Left hindlimb (tissue), 1 donor: ENCODE data around the gene GRPEL2.

Source experiments
- DNase-seq: peaks from one replicate; pipeline ENCODE4 v3.0.0-alpha.2; 2018

GRPEL2 gene

GRCh38 chr5:149358868-149359495 is 13.7 kb downstream of the GRPEL2 start:
- no peak for DNase-seq

- no peak for DNase-seq
Measured at GRCh38 chr5:149360272-149360671, 15.0 kb downstream of the GRPEL2 start.

GRCh38 chr5:149362541-149362940 is 17.2 kb downstream of the GRPEL2 start:
- DNase-seq, result no peak

- no peak for DNase-seq
Measured at GRCh38 chr5:149363358-149363757, 18.1 kb downstream of the GRPEL2 start.

GRCh38 chr5:149363936-149364335 is 18.6 kb downstream of the GRPEL2 start:
- no peak for DNase-seq

GRCh38 chr5:149364719-149365118 is 19.4 kb downstream of the GRPEL2 start:
- DNase-seq, result no peak

- no peak for DNase-seq
Measured at GRCh38 chr5:149365418-149365817, 20.1 kb downstream of the GRPEL2 start.

GRCh38 chr5:149366169-149366729 is 20.9 kb downstream of the GRPEL2 start:
- no peak for DNase-seq

- DNase-seq, result no peak
Measured at GRCh38 chr5:149367249-149367971, 22.1 kb downstream of the GRPEL2 start.

GRCh38 chr5:149367972-149368645 is 22.8 kb downstream of the GRPEL2 start:
- no peak for DNase-seq

GRCh38 chr5:149370878-149371277 is 25.6 kb downstream of the GRPEL2 start:
- DNase-seq, result no peak

GRCh38 chr5:149371296-149371962 is 26.1 kb downstream of the GRPEL2 start:
- DNase-seq, result no peak

GRCh38 chr5:149372076-149372795 is 26.9 kb downstream of the GRPEL2 start:
- DNase-seq, result no peak

GRCh38 chr5:149372932-149373331 is 27.6 kb downstream of the GRPEL2 start:
- DNase-seq, result no peak

GRCh38 chr5:149374303-149374702 is 29.0 kb downstream of the GRPEL2 start:
- DNase-seq, result no peak

- no peak for DNase-seq
Measured at GRCh38 chr5:149374801-149375200, 29.5 kb downstream of the GRPEL2 start.

- no peak for DNase-seq
Measured at GRCh38 chr5:149375434-149375833, 30.1 kb downstream of the GRPEL2 start.

GRCh38 chr5:149376104-149376503 is 30.8 kb downstream of the GRPEL2 start:
- DNase-seq, result no peak

- DNase-seq, result no peak
Measured at GRCh38 chr5:149376711-149377447, 31.6 kb downstream of the GRPEL2 start.

- no peak for DNase-seq
Measured at GRCh38 chr5:149378241-149378820, 33.0 kb downstream of the GRPEL2 start.

- DNase-seq, result no peak
Measured at GRCh38 chr5:149379177-149379761, 34.0 kb downstream of the GRPEL2 start, which contains the start of gene IL17B. TSS of gene IL17B (minus strand) at chr5:149379292. CDS start at chr5:149379225, 67 bp downstream.
